IPS DF 4.7 (cell line): Measurements from ENCODE around the gene SH3GL1.

Source experiments
- DNase-seq: peaks from one replicate; pipeline ENCODE4 v3.0.0-alpha.2; 2013; ENCODE audit warnings: low spot score; ENCODE audit errors: extremely low read depth

The SH3GL1 gene, protein sequence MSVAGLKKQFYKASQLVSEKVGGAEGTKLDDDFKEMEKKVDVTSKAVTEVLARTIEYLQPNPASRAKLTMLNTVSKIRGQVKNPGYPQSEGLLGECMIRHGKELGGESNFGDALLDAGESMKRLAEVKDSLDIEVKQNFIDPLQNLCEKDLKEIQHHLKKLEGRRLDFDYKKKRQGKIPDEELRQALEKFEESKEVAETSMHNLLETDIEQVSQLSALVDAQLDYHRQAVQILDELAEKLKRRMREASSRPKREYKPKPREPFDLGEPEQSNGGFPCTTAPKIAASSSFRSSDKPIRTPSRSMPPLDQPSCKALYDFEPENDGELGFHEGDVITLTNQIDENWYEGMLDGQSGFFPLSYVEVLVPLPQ

DNA sequence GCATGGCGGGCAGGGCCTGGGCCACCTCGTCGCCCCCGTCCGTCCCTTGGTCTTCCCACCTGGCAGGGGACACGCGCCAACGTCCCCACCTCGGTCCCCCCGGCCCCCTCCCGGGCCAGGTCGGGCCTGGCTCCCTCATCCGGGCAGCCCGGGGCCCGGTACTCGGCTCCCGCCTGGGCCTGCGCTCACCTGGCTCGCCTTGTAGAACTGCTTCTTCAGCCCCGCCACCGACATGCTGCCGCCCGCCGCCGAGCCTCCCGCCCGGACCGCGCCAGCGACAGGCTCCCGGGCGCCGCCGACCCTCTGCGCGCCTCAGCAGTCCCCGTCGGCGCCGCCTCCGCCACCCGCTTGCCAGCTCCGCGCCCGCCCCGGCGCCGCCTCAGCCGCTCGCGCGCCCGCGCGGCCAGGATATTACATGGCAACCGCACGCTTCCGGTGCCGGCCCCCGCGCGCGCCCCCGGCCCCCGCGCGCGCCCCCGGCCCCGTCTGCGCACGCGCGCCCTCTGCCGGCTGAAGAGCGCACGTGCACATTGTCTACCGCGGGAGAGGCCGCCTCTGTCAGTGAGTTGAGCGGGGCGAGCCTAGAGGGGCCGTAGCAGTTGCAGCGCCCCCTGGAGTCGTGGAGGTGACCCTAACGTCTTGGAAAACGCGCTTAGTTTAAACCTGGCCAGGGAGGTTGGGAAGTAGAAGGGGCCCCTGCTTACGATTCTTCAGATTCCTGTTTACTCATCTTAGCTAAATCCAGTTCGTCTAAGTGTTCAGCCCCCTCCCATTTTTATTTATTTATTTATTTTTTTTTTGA, at the start of gene SH3GL1:
Gene SH3GL1 (minus strand): TSS at position 413 of the 802 bp plus-strand sequence. CDS start 179 bp downstream, at position 234.
- DNase-seq: peak; percentile 49

DNA sequence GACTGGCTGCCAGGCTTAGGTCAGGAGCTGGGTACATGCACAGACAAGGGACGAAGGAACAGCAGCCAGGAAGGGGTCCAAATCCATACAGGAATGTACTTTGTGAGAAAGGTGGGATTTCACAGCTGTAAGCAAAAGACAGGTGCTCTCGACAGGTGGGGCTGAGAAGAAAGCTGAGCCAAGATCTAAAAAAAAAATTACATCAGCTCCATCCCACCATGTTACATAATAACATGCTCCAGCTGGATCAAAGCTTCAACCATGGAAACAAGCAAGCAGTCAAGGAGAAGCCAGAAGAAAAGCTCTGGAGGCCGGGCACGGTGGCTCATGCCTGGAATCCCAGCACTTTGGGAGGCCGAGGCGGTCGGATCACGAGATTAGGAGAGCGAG, 49.3 kb upstream of the SH3GL1 start:
- no peak for DNase-seq

DNA sequence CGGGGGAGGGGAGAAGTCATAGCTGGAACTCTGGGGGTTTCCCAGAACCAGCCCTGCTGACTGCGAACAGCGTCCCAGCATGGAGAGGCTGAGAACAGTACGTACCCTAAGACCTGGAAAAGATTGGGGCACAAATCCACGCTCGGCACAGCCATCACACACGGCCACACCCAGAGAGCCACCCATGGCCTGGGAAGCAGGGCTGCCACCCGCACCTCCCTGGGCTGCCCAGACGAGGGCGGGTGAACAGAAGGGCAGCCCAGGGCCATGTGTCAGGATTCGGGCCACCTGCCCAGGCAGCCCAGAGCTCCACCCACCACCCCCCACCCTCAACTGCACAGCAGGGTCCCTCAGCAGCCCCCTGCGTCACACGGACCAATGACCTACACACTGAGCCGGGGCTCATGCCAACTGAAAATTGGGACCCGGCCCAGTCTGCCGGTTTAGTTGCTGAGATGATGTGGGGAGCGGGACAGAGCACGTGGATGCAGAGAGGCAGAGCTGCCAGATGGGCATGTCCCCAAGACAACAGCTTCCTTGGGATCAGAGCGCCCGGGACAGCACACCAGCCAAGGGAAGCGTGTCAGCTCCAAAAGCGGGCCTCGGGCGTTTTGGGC, 48.8 kb upstream of the SH3GL1 start:
- no peak for DNase-seq

DNA sequence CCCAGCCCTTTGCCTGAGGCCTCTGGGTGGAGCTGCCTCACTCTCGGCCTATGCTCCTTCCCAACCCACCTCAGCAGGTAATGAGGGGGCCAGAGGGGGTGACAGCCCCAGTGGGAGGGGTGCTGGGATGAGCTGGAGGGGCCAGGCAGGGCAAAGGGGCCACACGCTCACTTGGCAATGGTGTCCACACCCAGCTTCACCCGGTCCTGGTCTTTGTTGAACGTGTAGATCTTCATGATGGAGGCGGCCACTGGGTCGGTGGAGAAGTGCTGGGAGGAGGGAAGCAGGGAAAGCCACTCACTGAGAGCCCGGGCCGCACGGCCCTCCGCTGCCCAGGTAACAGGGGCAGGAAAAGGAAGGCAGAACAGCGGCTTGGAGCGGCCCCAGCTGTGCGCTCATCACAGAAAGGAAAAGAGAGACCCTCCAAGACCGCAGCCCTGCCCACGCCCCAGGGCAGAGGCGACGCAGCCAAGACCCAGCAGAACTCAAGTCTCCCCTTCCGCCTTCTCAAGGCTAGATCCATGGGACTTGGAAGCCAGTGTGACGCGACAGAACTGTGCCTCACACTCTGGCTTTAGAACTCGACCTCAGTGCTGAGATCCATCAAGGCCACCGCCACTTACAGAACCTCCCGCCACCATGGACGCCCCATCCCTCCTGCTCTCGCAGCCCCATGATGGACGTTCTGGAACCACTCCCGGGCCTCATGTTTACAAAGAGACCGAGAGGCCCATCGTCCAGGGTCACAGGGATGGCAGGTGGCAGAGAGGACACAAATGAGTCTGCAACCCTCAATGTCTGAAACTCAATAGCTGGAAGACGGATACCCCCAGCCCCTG, 48.0 kb upstream of the SH3GL1 start:
- DNase-seq: no peak

DNA sequence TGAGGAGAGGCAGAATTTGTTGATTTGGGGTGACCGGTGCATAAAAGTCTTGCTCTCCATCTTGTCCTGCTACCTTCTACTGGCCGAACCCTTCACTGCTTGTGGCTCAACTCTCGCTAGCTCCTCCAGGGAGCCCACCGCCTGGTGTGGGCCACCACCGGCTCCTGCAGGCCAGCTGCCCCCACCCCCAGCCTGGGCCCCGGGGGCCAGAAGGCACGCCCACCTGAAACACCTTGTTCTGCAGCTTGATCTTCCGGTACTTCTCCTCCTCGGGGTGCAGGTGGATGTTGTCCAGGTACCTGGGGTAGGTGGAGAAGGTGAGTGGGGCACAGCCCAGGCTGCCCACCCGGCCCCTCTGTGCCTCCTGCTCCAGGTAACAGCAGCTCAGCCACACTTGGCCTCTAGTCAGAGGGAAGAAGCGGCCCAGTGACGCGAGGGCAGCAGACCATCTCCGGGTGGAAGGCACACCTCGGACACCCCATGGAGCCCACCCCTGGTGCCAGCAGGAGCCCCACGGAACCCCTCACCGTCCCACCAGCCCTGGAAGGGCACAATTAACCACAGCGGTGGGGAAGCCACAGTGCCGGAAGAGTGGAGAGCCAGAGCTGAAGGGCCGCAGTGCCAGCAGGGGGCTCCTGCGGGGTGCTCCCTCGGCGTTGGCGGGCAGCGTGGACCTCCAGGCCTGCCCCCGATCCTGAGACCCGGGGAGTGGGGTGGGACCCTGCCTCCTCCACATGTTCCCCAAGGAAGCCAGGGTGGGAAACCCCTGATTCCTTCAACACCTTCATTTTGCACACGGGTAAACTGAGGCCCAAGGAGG, 47.2 kb upstream of the SH3GL1 start:
- DNase-seq: no peak

DNA sequence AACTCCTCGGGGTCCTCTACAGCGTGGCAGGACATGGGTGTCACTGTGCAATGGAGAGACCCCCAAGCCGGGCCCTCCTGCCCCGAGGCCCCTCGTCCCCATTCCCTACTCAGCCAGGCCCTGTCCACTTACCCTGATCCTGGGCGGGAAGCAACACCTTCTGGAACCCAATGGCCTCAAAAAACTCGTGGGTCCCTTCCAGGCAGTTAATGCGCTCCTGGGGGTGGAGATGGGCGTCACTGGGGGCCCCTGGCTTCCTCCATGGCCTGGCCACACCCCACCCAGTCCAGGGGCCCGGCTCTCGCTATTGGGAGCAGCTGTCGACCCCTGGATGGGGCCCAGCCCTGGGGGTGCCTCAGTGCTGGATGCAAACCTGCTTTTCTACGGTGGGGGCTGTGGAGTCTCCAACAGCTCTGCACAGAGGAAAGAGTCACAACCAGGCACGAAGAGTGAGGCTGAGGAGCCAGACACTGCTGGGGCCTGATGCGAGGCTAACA, 46.4 kb upstream of the SH3GL1 start:
- no peak for DNase-seq

DNA sequence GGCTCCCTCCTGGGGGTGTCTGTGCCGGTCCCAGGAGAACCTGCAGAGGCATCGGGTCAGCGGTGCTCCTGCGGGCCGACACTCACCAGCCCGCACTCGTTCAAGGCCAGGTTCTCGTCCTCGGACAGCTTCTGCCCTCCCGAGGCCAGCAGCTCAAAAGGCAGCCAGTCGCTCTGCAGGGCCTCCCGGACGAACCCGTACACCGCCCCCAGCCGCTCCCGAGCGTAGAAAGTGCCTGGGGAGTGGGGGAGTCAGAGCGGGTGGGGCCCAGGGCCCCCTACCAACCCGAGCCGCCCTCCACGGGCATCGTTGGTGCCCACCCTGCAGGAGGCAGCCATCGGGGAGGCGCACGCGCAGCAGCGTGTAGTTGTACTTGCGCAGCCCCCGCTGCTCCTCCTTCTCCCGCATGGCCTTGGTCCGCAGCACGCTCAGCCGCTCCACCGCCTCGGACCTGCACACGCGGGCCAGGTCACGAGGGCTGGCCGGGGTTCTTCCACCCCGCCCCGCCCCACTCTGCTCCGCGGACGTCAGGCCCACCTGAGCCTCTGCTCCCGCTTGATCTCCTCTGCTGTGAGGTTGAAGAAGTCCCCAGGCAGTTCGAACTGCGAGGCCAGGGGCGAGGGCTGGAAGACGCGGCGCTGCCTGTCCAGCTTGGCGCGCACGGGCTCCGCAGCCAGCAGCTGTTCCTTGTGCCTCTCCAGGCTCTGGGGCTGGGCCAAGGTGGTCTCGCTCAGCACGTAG, 45.8 kb upstream of the SH3GL1 start:
- no peak for DNase-seq

DNA sequence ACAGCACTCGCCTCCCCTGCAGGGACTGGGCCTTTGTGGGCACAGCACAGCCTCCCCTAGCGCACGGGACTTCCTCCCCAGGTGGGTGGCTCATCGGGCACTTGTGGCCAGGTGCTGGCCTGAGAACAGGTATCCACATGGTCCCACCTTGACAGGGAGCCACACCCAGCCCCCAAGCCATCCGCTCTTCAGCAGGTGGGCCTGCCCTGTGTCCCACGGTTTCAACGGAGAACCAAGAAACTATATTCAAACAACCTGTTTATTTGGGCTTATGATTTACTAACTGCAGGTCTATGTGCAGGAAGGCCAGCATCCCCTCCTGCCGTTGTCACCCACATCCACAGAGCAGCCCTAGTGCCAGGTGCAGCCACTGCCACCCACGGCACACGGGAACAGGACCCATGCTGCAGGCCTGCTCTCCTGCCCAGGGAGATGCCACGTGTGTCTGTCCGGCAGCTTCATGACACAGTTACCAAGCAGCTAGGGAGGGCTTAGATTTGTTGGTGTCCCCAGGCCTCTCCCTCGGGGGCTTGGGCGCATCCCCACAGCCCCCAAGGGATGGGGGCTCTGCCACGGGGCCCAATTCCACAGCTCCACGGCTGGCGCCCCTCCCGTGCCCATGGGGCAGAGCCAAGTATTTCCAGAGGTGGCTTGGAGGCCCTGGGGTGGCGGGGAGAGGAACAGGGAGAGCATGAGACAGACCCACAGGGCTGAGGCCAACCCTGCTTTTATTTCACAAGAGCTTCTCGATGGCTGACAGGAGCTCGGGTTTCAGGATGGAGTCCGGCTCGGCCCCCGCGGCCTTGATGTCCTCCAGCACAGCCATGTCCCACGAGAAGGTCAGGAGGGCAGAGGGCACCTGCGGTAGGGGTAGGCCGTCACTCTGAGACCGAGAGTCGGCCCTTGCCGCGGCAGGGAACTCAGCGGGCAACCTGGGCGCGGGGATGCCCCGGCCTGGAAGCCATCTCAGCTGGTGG, 44.7 kb upstream of the SH3GL1 start:
- no peak for DNase-seq

DNA sequence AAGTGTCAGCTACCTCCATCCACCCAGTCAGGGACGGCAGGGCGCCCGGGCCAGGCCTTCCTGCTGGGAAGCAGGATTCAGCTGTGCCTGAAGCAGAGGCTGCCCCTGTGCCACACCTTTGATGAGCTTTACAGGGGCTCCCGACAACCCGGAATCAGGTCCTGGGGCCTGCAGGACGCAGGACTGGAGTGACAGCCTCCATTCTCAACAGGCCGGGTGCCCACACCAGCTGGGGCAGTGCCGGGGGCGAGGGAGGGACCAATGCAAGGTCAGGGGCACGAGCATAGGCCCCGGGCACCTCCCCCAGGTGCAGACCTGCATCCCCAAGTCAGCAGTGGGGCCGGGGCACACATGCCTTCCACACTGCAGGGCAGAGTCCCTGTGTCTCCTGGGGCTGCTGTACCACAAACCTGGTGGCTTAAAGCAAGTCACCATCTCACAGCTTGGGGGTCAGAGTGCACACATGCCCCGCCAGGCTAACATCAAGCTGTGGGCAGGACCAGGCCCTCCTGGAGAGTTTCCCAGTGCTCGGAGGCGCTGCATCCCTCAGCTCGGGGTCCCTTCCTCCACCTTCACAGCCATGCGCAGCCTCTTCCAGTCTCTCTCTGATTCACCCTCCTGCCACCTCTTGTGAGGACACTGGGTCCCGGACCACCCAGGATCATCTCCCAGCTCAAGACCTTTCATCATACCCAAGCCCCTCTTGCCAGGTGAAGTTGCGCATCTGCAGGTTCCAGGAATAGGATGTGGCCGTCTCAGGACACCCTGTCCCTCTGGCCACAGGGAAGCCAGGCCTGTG, 43.8 kb upstream of the SH3GL1 start:
- DNase-seq: no peak

DNA sequence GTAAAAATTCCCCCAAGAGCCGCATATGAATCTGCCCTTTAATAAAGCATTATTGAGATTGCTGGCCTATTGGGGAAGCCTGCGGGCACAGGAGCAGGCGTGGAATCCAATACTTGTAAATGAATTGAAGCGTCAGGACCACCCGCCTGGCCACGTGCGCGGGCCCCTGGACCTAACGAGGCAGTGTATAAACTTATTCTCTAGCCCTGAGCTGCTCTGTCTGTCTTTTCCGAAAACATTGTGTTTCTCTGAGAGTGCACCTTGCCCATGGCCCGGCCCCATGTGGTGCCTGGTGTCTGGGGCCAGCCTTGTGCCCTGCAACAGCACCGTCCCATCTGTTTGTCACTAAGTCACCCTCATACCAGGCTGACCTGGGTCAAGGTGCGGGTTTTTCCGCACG, 42.8 kb upstream of the SH3GL1 start:
- no peak for DNase-seq

DNA sequence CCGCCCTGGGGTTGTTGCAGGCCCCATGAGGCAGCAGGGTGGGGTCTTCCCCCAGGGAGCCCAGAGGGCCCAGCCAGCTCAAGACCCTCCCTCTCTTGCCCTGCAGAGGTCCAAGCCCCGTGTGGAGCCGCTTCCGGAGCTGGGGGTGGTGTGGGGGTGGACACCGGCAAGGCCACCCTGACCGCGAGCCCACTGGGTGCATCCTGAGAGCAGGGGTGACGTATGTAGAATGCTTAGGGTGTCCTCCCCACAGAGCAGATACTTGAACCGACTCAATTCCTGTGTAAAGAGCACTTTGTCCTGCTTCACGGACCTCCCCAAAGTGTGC, 42.4 kb upstream of the SH3GL1 start:
- no peak for DNase-seq

DNA sequence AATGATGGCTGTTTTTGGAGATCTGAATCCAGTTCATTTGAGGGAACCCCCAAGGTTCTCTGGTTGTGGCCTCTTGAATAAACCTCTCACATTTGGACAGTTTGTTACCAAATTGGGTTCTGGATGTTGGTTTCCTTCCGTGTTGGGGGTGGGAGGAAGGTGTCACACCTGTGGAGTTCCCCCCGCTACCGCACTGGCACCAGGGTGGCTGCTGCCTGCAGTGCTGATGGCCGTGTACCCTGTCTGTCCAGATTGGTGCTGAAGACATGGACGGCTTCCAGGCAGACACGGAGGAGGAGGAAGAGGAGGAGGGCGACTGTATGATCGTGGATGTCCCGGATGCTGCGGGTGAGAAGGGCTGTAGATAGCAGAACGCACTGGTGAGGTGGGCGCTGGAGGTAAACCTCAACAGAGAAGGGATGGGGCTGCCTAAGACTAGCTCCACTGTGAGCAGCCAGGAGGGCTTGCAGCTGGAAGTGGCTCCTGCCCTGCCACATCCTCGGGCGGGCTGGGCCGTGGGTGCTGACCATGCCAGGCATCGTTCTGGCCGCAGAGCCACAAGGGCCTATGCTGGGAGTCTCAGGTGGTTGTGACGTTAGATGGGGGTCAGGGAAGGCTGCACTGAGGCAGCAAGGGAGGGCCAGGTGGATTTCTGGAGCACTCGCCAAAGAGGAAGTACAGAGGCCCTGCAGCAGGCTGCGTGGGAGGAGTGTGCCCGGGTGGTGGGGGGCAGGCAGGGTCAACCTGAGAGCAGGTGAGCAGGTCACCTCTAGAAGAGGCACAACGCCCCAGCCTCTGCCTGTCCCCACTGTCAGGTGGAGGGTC, 41.9 kb upstream of the SH3GL1 start:
- DNase-seq: no peak

DNA sequence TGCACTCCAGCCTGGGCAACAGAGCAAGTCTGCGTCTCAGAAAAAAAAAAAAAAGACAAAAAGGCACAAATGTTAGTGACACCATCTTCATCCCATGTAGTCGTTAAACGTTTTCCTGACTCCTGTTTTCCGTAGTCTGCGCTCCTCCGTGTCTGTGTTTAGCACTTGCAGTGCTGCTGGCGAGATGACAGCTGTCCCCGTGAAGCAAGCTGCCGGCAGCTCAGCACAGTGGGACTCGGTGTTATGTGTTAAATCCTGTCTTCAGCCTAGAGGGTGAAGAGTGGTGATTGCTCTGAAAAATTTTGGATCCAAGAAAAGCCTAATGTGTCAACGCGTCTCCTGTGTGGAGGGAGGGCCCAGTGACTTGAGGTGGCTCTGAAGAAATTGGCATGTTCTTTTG, 38.9 kb upstream of the SH3GL1 start:
- DNase-seq: no peak

DNA sequence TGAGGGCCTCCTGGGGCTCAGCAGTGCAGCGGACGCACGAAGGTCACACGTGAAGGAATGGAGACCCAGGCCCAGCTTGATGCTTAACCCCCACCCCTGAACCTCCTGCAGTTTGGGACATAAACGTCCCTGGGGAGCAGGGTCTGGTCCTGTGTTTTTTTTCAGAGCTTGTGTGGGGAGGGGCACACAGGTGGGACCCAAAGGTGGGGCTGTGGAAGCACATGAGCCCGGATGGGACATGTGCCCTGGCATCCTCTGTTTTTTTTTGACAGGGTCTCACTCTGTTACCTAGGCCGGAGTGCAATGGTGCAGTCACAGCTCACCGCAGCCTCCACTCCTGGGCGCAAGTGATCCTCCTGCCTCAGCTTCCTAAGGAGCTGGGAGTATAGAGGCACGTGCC, 36.8 kb upstream of the SH3GL1 start:
- DNase-seq: no peak

DNA sequence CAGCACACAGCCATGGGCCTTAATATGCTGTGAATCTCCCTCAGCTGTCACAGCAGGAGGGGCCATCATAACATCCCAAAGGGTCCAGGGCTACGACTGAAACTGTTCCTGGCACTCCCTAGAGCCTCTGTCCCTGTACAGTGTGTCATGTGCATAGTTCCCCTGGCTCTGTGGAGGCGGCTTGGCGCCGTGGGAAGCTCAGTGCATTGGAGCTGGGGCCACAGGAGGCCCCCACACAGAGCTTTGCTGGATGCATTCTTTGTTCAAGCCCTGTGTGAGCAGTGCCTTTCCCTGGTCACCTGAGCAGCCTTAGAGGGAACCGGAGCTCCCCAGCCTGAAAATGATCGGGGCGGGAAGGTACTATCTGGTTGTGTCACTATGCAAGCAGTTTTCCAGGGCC, 35.9 kb upstream of the SH3GL1 start:
- no peak for DNase-seq

DNA sequence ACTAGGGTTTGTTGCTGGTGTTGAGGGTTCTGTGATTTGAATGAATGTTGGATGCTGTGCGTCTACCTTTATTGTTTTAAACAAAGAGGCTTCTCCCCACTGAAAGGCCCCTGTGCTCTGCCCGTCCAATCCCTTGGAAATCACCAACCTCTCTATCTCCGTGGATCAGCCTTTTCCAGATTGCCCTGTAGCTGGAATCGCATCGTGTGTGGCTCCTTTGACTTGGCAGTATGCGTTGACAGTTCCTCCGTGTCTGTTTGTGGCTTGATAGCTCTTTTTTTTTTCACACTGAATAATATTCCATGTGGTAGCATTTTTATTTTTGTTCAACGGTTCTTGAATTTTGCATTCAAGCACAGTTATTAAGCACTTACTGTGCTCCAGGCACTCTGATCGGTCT, 34.0 kb upstream of the SH3GL1 start:
- no peak for DNase-seq

DNA sequence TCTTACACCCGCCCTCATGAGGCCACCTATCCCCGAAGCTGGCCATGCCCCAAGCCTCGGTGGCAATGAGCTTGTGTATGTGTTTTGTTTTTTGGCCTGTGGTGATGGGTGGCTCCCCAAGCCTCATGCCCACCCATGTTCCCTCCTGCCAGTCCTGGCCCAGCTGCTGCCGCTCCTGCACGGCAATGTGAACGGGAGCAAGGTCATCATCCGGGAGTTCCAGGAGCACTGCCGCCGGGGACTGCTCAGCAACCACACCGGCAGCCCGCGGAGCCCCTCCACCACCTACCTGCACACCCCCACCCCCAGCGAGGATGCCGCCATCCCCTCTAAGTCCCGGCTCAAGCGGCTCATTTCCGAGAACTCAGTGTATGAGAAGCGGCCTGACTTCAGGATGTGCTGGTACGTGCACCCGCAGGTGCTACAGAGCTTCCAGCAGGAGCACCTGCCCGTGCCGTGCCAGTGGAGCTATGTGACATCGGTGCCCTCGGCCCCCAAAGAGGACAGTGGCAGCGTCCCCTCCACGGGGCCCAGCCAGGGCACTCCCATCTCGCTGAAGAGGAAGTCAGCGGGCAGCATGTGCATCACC, 32.7 kb upstream of the SH3GL1 start:
- DNase-seq: no peak
